HepG2 (cell line): ENCODE measurements around the gene PERCC1. TPM values are rescaled to one million over a fixed set of nuclear protein-coding genes. Genes with fewer than 3 reads are reported as not detected.

Source experiments
- ATAC-seq: fragments of 200-7000 bp; cut with Tn5 transposase; 3 replicates; pipeline ENCODE4 v1.9.1; 2020; ENCODE audit warnings: mild to moderate bottlenecking, moderate library complexity
- BruUV-seq: library from RNA; stranded (reverse); fragments of 400-500 nt; replicated peaks from 2 replicates; lab custom pipeline; 2021; lab: Mats Ljungman, UMichigan
- CTCF ChIA-PET: fragments of 300-600 bp; formaldehyde crosslinking; extraction: SDS; loops from one replicate; lab custom pipeline; 2021; ENCODE audit warnings: low total read pairs, inconsistent platforms, low intra/inter-chr PET ratio; lab: Yijun Ruan, JAX
- POLR2A ChIA-PET: fragments of 350-600 bp; sonication (Branson Sonifier 250); formaldehyde crosslinking; loops from one replicate; lab custom pipeline; 2020; ENCODE audit warnings: antibody characterized with exemption, inconsistent platforms; lab: Yijun Ruan, JAX
- DNase-seq: peaks from one replicate; pipeline ENCODE4 v3.0.0-alpha.2; 2015; ENCODE audit warnings: low spot score
- FAIRE-seq: peaks from 3 replicates; lab custom pipeline; 2011; peaks lifted over from hg19 to GRCh38; lab: Jason Lieb, UNC
- H2AFZ ChIP-seq: one replicate; pipeline ENCODE4 v1.6.1; 2011; ENCODE audit warnings: low read length, inconsistent platforms
- H3K27ac ChIP-seq: fragments of 300-600 bp; 3 replicates; pipeline ENCODE4 v1.8.0; 2011; ENCODE audit warnings: mixed run types, mild to moderate bottlenecking, mixed read lengths, low read length, inconsistent platforms; ENCODE audit not compliant: insufficient read depth; ENCODE audit errors: extremely low read length
- H3K27me3 ChIP-seq, 2 experiments: fragments of 200-600 bp in 1 of 2; 2 replicates in 1 of 2; 3 replicates in 1 of 2; pipeline versions ENCODE4 v1.6.0 to v1.8.0; 2011; ENCODE audit warnings: low read length in 2 of 2, mild to moderate bottlenecking in 2 of 2, moderate library complexity in 2 of 2, inconsistent platforms in 1 of 2; ENCODE audit not compliant: insufficient read depth in 2 of 2, control insufficient read depth in 1 of 2
- H3K36me3 ChIP-seq, 2 experiments: fragments of 200-600 bp in 1 of 2; replicated peaks in 1 of 2; 2 replicates in 1 of 2; 3 replicates in 1 of 2; pipeline versions ENCODE4 v1.5.1 to v1.8.0; 2011; ENCODE audit warnings: low read length in 2 of 2, inconsistent platforms in 1 of 2; ENCODE audit not compliant: insufficient read depth in 2 of 2, control insufficient read depth in 1 of 2
- H3K4me1 ChIP-seq: 2 replicates; pipeline ENCODE4 v1.5.1; 2012; ENCODE audit warnings: low read length, inconsistent platforms; ENCODE audit not compliant: insufficient read depth
- H3K4me2 ChIP-seq: 2 replicates; pipeline ENCODE4 v1.6.0; 2011; ENCODE audit warnings: low read depth, low read length, inconsistent platforms
- H3K4me3 ChIP-seq, 3 experiments: fragments of 200-600 bp in 1 of 3; sonication (generic), shearing (Covaris generic) in 1 of 3; replicated peaks in 1 of 3; 2 replicates each; pipeline ENCODE4 v1.5.1; 2011 to 2016; ENCODE audit warnings: low read length in 3 of 3, inconsistent platforms in 2 of 3, low read depth in 2 of 3, mild to moderate bottlenecking in 2 of 3, control low read depth in 1 of 3, mixed read lengths in 1 of 3; ENCODE audit not compliant: insufficient read depth in 1 of 3
- H3K79me2 ChIP-seq: one replicate; pipeline ENCODE4 v1.6.1; 2011; ENCODE audit warnings: low read length, inconsistent platforms; ENCODE audit not compliant: insufficient read depth
- H3K9ac ChIP-seq: 2 replicates; pipeline ENCODE4 v1.6.0; 2011; ENCODE audit warnings: mild to moderate bottlenecking, low read depth, low read length, inconsistent platforms; ENCODE audit not compliant: insufficient read depth
- H3K9me3 ChIP-seq: 2 replicates; pipeline ENCODE4 v1.5.1; 2012; ENCODE audit warnings: mild to moderate bottlenecking, low read length
- H4K20me1 ChIP-seq: 2 replicates; pipeline ENCODE4 v1.6.0; 2011; ENCODE audit warnings: inconsistent platforms, mild to moderate bottlenecking, low read length, moderate library complexity; ENCODE audit not compliant: insufficient read depth
- DPF2 ChIP-seq: sonication (generic); formaldehyde crosslinking; IDR thresholded peaks from 2 replicates; pipeline ENCODE4 v1.4.0; 2020; ENCODE audit warnings: mild to moderate bottlenecking, low read depth, missing genetic modification reagents, borderline replicate concordance
- FOSL1 ChIP-seq: sonication (generic); formaldehyde crosslinking; IDR thresholded peaks from 2 replicates; pipeline ENCODE4 v1.9.0; 2021; ENCODE audit warnings: missing genetic modification reagents, borderline replicate concordance
- PHF8 ChIP-seq: sonication (generic); formaldehyde crosslinking; IDR thresholded peaks from 2 replicates; pipeline ENCODE4 v1.5.0; 2020; ENCODE audit warnings: missing genetic modification reagents
- TMF1 ChIP-seq: sonication (generic); formaldehyde crosslinking; IDR thresholded peaks from 2 replicates; pipeline ENCODE4 v1.8.1; 2022; ENCODE audit warnings: low read depth, missing genetic modification reagents
- ZBTB20 ChIP-seq: sonication (generic); formaldehyde crosslinking; IDR thresholded peaks from 2 replicates; pipeline ENCODE4 v1.8.1; 2023; ENCODE audit warnings: missing genetic modification reagents, low read depth, mild to moderate bottlenecking, borderline replicate concordance
- ZNF230 ChIP-seq: sonication (generic); formaldehyde crosslinking; IDR thresholded peaks from 2 replicates; pipeline ENCODE4 v1.4.0; 2020; ENCODE audit warnings: mild to moderate bottlenecking, missing genetic modification reagents
- WGBS: methylation state at CpG from one replicate; pipeline ENCODE4 v1.1.6; 2017; ENCODE audit warnings: low lambda C conversion rate; 5-methylcytosine and 5-hydroxymethylcytosine counted together
- in situ Hi-C: cut with HindIII; loops from 2 replicates; pipeline ENCODE4 v1.10.0; 2017; ENCODE audit warnings: low pct_unique_long_range_greater_than_20kb; ENCODE audit not compliant: extremely low pct_ligation_motif_present
- intact Hi-C: fragments of 100-400 bp; cut with micrococcal nuclease; formaldehyde crosslinking; loops from one replicate; pipeline ENCODE4 v1.10.0; 2022; ENCODE audit not compliant: unreplicated experiment
- polyA plus RNA-seq, 8 experiments: library from polyadenylated mRNA; depleted of rRNA in 3 of 8; stranded (reverse) in 7 of 8; unstranded in 1 of 8; fragments of >200 nt; fragmentation: Illumina TruSeq in 4 of 8; extraction: Trizol in 4 of 8; gene quantifications; 2 replicates each; pipeline versions ENCODE4 v1.2.1 to v1.2.3, GENCODE V29; 2011 to 2016; ENCODE audit warnings: low read depth in 4 of 8, missing spikeins in 1 of 8, mixed read lengths in 1 of 8; ENCODE audit not compliant: insufficient read depth in 1 of 8
- total RNA-seq, 5 experiments: library from RNA; depleted of rRNA; stranded (reverse); fragments of >200 nt; fragmentation: Illumina TruSeq; extraction: Trizol; gene quantifications; 2 replicates each; pipeline ENCODE4 v1.2.3, GENCODE V29; 2016; ENCODE audit warnings: low read depth in 1 of 5
- TF ChIP-seq, protein P1 (sequence below): sonication (generic); formaldehyde crosslinking; IDR thresholded peaks from 2 replicates; pipeline ENCODE4 v1.4.0; 2020; ENCODE audit warnings: mild to moderate bottlenecking, missing genetic modification reagents
- TF ChIP-seq, protein P2 (sequence below): sonication (generic); formaldehyde crosslinking; IDR thresholded peaks from 2 replicates; pipeline ENCODE4 v1.4.0; 2020; ENCODE audit warnings: missing genetic modification reagents

PERCC1 gene
- total and polyA plus RNA-seq, 2 of the 13 experiments (the other 11 are each of a cell fraction or from before 2014, with no cell fraction given): 0.15 TPM; not detected in 1

DNA sequence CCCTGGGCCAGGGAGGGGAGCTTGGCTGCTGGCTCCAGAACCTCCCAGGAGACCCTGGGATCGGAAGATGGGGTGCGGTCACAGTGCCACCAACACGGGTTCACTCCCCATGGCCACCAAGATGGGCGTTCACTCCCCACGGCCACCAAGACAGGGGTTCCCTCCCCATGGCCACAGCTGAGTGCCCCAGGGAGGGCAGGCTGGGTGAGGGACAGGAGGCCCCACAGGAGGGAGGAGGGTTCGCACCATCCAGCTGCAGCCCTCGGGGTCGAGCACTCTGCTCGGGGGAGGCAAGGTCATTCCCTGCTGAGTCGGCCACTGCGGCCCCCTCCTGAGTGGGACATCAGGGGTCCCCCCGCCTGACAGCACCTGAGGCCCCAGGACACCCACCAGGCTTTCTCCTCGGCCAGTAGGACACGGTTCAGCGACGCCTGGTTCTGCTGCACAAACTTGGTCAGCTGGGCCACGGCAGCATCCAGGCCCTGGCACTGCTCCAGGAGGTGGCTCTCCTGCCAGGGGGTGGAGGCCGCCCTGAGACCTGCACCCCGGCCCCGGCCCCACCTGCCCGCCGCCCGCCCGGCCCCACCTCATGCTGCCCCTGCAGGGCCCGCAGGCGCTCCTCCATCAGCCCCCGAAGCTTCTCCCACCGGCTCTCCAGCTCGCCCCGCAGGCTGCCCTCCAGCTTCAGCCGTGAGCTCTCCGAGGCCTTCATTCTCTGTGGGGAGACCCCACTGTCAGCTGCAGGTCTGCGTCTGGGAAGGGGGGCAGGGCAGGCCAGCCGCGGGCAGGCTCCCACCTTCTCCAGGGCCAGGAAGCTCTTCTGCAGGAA lies 7.6 kb downstream of the PERCC1 start (continued):
- TF ChIP-seq, protein P1, sequence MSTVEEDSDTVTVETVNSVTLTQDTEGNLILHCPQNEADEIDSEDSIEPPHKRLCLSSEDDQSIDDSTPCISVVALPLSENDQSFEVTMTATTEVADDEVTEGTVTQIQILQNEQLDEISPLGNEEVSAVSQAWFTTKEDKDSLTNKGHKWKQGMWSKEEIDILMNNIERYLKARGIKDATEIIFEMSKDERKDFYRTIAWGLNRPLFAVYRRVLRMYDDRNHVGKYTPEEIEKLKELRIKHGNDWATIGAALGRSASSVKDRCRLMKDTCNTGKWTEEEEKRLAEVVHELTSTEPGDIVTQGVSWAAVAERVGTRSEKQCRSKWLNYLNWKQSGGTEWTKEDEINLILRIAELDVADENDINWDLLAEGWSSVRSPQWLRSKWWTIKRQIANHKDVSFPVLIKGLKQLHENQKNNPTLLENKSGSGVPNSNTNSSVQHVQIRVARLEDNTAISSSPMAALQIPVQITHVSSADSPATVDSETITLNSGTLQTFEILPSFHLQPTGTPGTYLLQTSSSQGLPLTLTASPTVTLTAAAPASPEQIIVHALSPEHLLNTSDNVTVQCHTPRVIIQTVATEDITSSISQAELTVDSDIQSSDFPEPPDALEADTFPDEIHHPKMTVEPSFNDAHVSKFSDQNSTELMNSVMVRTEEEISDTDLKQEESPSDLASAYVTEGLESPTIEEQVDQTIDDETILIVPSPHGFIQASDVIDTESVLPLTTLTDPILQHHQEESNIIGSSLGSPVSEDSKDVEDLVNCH (CRISPR knock-in tag): no peak
- TF ChIP-seq FOSL1 (CRISPR knock-in tag) (no peak), TMF1 (CRISPR knock-in tag) (no peak), ZNF230 (no peak)

DNA sequence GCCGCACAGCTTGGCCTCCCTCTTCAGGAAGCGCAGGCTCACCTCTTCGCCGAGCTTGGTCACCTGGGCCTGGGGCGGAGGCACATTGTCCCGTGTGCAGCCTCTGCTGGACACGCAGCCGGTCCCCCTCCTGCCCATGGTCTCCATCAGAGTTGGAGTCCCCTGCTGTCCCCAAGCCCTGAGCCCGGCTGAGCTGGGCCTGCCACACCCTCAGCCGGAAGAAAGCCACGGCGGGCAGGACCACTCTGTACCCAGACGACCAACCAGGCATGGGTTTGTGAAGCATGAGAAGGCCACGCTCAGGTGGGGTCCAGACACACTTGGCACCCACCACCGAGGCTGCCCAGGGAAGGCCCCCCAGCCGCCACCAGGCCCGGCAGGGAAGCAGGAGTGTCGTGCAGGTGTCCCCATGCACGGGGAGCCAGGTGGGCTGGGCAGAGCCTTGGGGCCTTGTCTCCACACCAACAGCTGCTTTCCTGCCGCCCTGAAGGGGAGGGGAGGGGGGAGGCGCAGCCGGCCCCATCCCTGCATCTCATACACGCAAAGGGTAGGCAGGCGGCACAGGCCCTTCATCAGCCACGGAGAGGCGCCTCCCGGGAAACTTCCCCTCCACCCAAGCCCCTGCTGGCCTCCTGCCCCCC lies 8.3 kb downstream of the PERCC1 start:
- ChIA-PET CTCF (no interaction called here), POLR2A (interaction anchor here (1.5 to 2.6 kb wide), 3 partner anchors 18 to 31 kb away, joined by 3 to 19 read pairs (median 4); partner anchors contain the start of gene UQCC4)
- H4K20me1 ChIP-seq: no peaks in the 10 kb centered on the region
- in situ Hi-C loops: no loop called here
- peak overlapping the region in 2 of 3 experiments; percentile 49 to 65; a peak in 4 of 6 replicates for H3K4me3 ChIP-seq
- no peaks in the 10 kb centered on the region for H3K79me2 ChIP-seq
- DNase-seq: no peak
- no peak overlapping the region for H2AFZ ChIP-seq
- ATAC-seq: peak; percentile 1; the same call in 1 of the 3 replicates
- peak overlapping the region; percentile 22; the same call in 1 of the 2 replicates for H3K9ac ChIP-seq
- H3K4me1 ChIP-seq: peaks cover 59% of the 10 kb centered on the region
- no TSS peak for BruUV-seq
- peaks cover 6 to 23% of the 10 kb centered on the region in 2 experiments; a peak in 4 of 5 replicates for H3K27me3 ChIP-seq
- peak overlapping the region; percentile 75 for H3K4me2 ChIP-seq
- H3K27ac ChIP-seq: no peak overlapping the region
- no peaks in the 10 kb centered on the region for H3K36me3 ChIP-seq
- H3K9me3 ChIP-seq: no peaks in the 10 kb centered on the region
- intact Hi-C loops: no loop called here
- no peak for FAIRE-seq
- 34% methylated on average over 10 of the region's 27 CpGs for WGBS
- TF ChIP-seq, protein P2, sequence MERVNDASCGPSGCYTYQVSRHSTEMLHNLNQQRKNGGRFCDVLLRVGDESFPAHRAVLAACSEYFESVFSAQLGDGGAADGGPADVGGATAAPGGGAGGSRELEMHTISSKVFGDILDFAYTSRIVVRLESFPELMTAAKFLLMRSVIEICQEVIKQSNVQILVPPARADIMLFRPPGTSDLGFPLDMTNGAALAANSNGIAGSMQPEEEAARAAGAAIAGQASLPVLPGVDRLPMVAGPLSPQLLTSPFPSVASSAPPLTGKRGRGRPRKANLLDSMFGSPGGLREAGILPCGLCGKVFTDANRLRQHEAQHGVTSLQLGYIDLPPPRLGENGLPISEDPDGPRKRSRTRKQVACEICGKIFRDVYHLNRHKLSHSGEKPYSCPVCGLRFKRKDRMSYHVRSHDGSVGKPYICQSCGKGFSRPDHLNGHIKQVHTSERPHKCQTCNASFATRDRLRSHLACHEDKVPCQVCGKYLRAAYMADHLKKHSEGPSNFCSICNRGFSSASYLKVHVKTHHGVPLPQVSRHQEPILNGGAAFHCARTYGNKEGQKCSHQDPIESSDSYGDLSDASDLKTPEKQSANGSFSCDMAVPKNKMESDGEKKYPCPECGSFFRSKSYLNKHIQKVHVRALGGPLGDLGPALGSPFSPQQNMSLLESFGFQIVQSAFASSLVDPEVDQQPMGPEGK (CRISPR knock-in tag): peak; percentile 3; the same call in 1 of the 2 replicates
- TF ChIP-seq ZBTB20: no peak
- peak; percentile 25; the same call in 1 of the 2 replicates for TF ChIP-seq PHF8
- TF ChIP-seq DPF2 (CRISPR knock-in tag): no peak
